Erythroblast (primary cell): ENCODE measurements around the gene FAM168A.

Source experiments
- GATA1 ChIP-seq: IDR thresholded peaks from 2 replicates; pipeline ENCODE4 v1.6.1; 2011; ENCODE audit warnings: low read depth, mild to moderate bottlenecking, control low read depth, low read length, moderate library complexity
- POLR2A ChIP-seq: IDR thresholded peaks from 2 replicates; pipeline ENCODE4 v1.6.1; 2011; ENCODE audit warnings: mild to moderate bottlenecking, low read length

DNA sequence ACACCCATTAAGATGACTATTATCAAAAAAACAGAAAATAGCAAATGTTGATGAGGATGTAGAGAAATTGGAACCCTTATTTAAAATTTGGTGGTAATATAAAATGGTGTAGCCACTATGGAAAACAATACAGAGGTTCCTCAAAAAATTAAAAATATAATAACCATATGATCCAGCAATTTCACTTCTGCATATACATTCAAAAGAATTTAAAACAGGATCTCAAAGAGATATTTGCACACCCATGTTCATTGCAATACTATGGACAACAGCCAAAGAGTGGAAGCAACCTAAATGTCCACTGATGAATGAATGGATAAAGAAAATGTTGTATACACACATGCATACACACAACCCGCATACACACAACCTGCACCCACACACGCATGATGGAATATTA is 102.2 kb downstream of the FAM168A start:
- TF ChIP-seq POLR2A (no peak), GATA1 (no peak)
